IMR-90 (cell line): ENCODE results near the gene PHLPP2. TPM values are rescaled to one million over a fixed set of nuclear protein-coding genes. Genes with fewer than 3 reads are reported as not detected.

Experiments used
- ATAC-seq: fragments of 200-7000 bp; cut with Tn5 transposase; 2 replicates; pipeline ENCODE4 v1.9.1; 2020; ENCODE audit warnings: low read depth, mild to moderate bottlenecking, moderate library complexity
- BruUV-seq: library from RNA; stranded (reverse); fragments of 400-500 nt; replicated peaks from 2 replicates; lab custom pipeline; 2021; lab: Mats Ljungman, UMichigan
- CTCF ChIA-PET: fragments of 300-600 bp; formaldehyde crosslinking; extraction: SDS; loops from one replicate; lab custom pipeline; 2021; ENCODE audit warnings: antibody characterized with exemption; lab: Yijun Ruan, JAX
- POLR2A ChIA-PET: fragments of 300-600 bp; sonication (Branson Sonifier 250); formaldehyde crosslinking; loops from one replicate; lab custom pipeline; 2022; ENCODE audit warnings: antibody characterized with exemption; ENCODE audit not compliant: unreplicated experiment; lab: Charles Lee
- DNase-seq: peaks from one replicate; pipeline ENCODE4 v3.0.0; 2013
- H2AFZ ChIP-seq: replicated peaks from 2 replicates; pipeline ENCODE3; 2013; ENCODE audit warnings: low read length, mild to moderate bottlenecking; ENCODE audit not compliant: poor library complexity
- H2AK5ac ChIP-seq: 2 replicates; pipeline ENCODE4 v1.6.1; 2013; ENCODE audit warnings: low read depth, low read length, inconsistent platforms
- H2AK9ac ChIP-seq: replicated peaks from 2 replicates; pipeline ENCODE3; 2013; ENCODE audit warnings: mild to moderate bottlenecking, low read depth, low read length, moderate library complexity; ENCODE audit not compliant: poor library complexity
- H2BK120ac ChIP-seq: 2 replicates; pipeline ENCODE4 v1.6.1; 2013; ENCODE audit warnings: low read depth, low read length, inconsistent platforms
- H2BK15ac ChIP-seq: 3 replicates; pipeline ENCODE4 v1.6.1; 2013; ENCODE audit warnings: low read depth, low read length, inconsistent platforms
- H2BK20ac ChIP-seq: 2 replicates; pipeline ENCODE4 v1.6.1; 2013; ENCODE audit warnings: low read depth, mild to moderate bottlenecking, inconsistent platforms, low read length, moderate library complexity
- H2BK5ac ChIP-seq: 2 replicates; pipeline ENCODE4 v1.6.1; 2013; ENCODE audit warnings: mild to moderate bottlenecking, low read depth, low read length, inconsistent platforms; ENCODE audit not compliant: poor library complexity, severe bottlenecking
- H3K14ac ChIP-seq: replicated peaks from 2 replicates; pipeline ENCODE4 v1.6.1; 2013; ENCODE audit warnings: low read depth, low read length, inconsistent platforms
- H3K18ac ChIP-seq: 2 replicates; pipeline ENCODE4 v1.6.1; 2013; ENCODE audit warnings: low read depth, low read length, control low read depth
- H3K23ac ChIP-seq: 2 replicates; pipeline ENCODE4 v1.6.1; 2013; ENCODE audit warnings: low read depth, low read length, inconsistent platforms
- H3K27ac ChIP-seq: 2 replicates; pipeline ENCODE4 v1.5.1; 2013; ENCODE audit warnings: mild to moderate bottlenecking, control low read depth, low read length; ENCODE audit not compliant: insufficient read depth
- H3K27me3 ChIP-seq: 2 replicates; pipeline ENCODE4 v1.6.1; 2013; ENCODE audit warnings: low read length; ENCODE audit not compliant: control insufficient read depth, insufficient read depth
- H3K36me3 ChIP-seq: 2 replicates; pipeline ENCODE4 v1.6.1; 2013; ENCODE audit warnings: low read length, mixed read lengths; ENCODE audit not compliant: control insufficient read depth, insufficient read depth
- H3K4ac ChIP-seq: 2 replicates; pipeline ENCODE4 v1.6.1; 2013; ENCODE audit warnings: low read depth, low read length, inconsistent platforms
- H3K4me1 ChIP-seq: 2 replicates; pipeline ENCODE4 v1.6.1; 2013; ENCODE audit warnings: low read length, mixed read lengths; ENCODE audit not compliant: control insufficient read depth, insufficient read depth
- H3K4me2 ChIP-seq: 2 replicates; pipeline ENCODE4 v1.6.1; 2013; ENCODE audit warnings: low read depth, mild to moderate bottlenecking, control low read depth, low read length, moderate library complexity
- H3K4me3 ChIP-seq: 2 replicates; pipeline ENCODE4 v1.5.1; 2013; ENCODE audit warnings: low read depth, mild to moderate bottlenecking, control low read depth, low read length, moderate library complexity; ENCODE audit not compliant: insufficient read depth
- H3K56ac ChIP-seq: 2 replicates; pipeline ENCODE4 v1.6.1; 2013; ENCODE audit warnings: low read length, inconsistent platforms; ENCODE audit not compliant: insufficient read depth; ENCODE audit errors: extremely low read depth
- H3K79me1 ChIP-seq, 2 experiments: 2 replicates each; pipeline ENCODE4 v1.6.1; 2013; ENCODE audit warnings: low read length in 2 of 2, inconsistent platforms in 1 of 2, low read depth in 1 of 2
- H3K9ac ChIP-seq: 2 replicates; pipeline ENCODE4 v1.6.1; 2013; ENCODE audit warnings: low read depth, low read length, control low read depth
- H3K9me1 ChIP-seq: 2 replicates; pipeline ENCODE4 v1.6.1; 2013; ENCODE audit warnings: low read length, inconsistent platforms; ENCODE audit not compliant: insufficient read depth
- H3K9me3 ChIP-seq: 2 replicates; pipeline ENCODE4 v1.6.1; 2013; ENCODE audit warnings: low read length; ENCODE audit not compliant: control insufficient read depth, insufficient read depth
- H4K20me1 ChIP-seq: 2 replicates; pipeline ENCODE4 v1.6.1; 2013; ENCODE audit warnings: low read length, inconsistent platforms; ENCODE audit not compliant: insufficient read depth
- H4K5ac ChIP-seq: 2 replicates; pipeline ENCODE4 v1.6.1; 2013; ENCODE audit warnings: mild to moderate bottlenecking, low read depth, low read length, control low read depth
- H4K8ac ChIP-seq, 2 experiments: 2 replicates each; pipeline ENCODE4 v1.6.1; 2013; ENCODE audit warnings: low read depth in 2 of 2, low read length in 2 of 2, control low read depth in 1 of 2, inconsistent platforms in 1 of 2
- H4K91ac ChIP-seq: 2 replicates; pipeline ENCODE4 v1.6.1; 2013; ENCODE audit warnings: low read depth, low read length, inconsistent platforms; ENCODE audit not compliant: insufficient read depth
- CEBPB ChIP-seq: IDR thresholded peaks from 2 replicates; pipeline ENCODE4 v1.6.1; 2012; ENCODE audit warnings: low read depth, low read length, improper control_type of control experiment
- CHD1 ChIP-seq: IDR thresholded peaks from 2 replicates; pipeline ENCODE4 v1.6.1; 2012; ENCODE audit warnings: low read depth, low read length, improper control_type of control experiment
- MAFK ChIP-seq: IDR thresholded peaks from 2 replicates; pipeline ENCODE4 v1.6.1; 2012; ENCODE audit warnings: low read depth, low read length, improper control_type of control experiment
- MAZ ChIP-seq: IDR thresholded peaks from 2 replicates; pipeline ENCODE4 v1.6.1; 2012; ENCODE audit warnings: low read depth, mild to moderate bottlenecking, low read length, improper control_type of control experiment, moderate library complexity, borderline replicate concordance
- MXI1 ChIP-seq: IDR thresholded peaks from 2 replicates; pipeline ENCODE4 v1.6.1; 2012; ENCODE audit warnings: low read depth, mild to moderate bottlenecking, low read length, moderate library complexity, borderline replicate concordance
- NFE2L2 ChIP-seq: fragments of 150-350 bp; IDR thresholded peaks from 2 replicates; pipeline ENCODE4 v1.6.1; 2016; ENCODE audit warnings: low read depth, mild to moderate bottlenecking, low read length
- POLR2A ChIP-seq: IDR thresholded peaks from 2 replicates; pipeline ENCODE4 v1.6.1; 2012; ENCODE audit warnings: mild to moderate bottlenecking, low read depth, low read length
- RAD21 ChIP-seq: IDR thresholded peaks from 2 replicates; pipeline ENCODE4 v1.6.1; 2012; ENCODE audit warnings: low read length, improper control_type of control experiment
- RCOR1 ChIP-seq: IDR thresholded peaks from 2 replicates; pipeline ENCODE4 v1.6.1; 2012; ENCODE audit warnings: mild to moderate bottlenecking, low read length, improper control_type of control experiment; ENCODE audit not compliant: insufficient replicate concordance
- RFX5 ChIP-seq: IDR thresholded peaks from 2 replicates; pipeline ENCODE4 v1.8.0; 2012; ENCODE audit warnings: low read depth, mild to moderate bottlenecking, low read length, moderate library complexity
- WGBS, 2 experiments: methylation state at CpG; one replicate each; pipeline versions ENCODE4 v1.1.5 to v1.1.7; 2013; ENCODE audit warnings: missing lambda C conversion rate in 2 of 2; ENCODE audit not compliant: insufficient read length in 1 of 2; ENCODE audit errors: extremely low coverage in 2 of 2; 5-methylcytosine and 5-hydroxymethylcytosine counted together
- dilution Hi-C: fragments of 300-500 bp; cut with HindIII; formaldehyde crosslinking; loops from one replicate; pipeline ENCODE4 v1.14.3; 2018; ENCODE audit warnings: low sequenced_read_pairs; ENCODE audit not compliant: unreplicated experiment
- in situ Hi-C: fragments of 300-500 bp; cut with MboI; formaldehyde crosslinking; loops from 3 replicates; pipeline ENCODE4 v1.14.3; 2019; ENCODE audit warnings: low sequenced_read_pairs, inconsistent platforms, mixed read lengths
- intact Hi-C: fragments of 100-400 bp; cut with micrococcal nuclease; formaldehyde crosslinking; loops from 2 replicates; pipeline ENCODE4 v1.10.0; 2022
- polyA plus RNA-seq, 3 experiments: library from polyadenylated mRNA; depleted of rRNA; stranded (reverse); fragments of >200 nt; gene quantifications; 2 replicates each; pipeline ENCODE4 v1.2.3, GENCODE V29; 2012; ENCODE audit warnings: low replicate concordance in 1 of 3
- total RNA-seq: library from RNA; depleted of rRNA; stranded (reverse); fragments of >200 nt; gene quantifications from 2 replicates; pipeline ENCODE4 v1.2.3, GENCODE V29; 2012
- TF ChIP-seq, protein P1 (sequence below): conservative IDR thresholded peaks from 2 replicates; pipeline ENCODE4 v1.5.1; 2012; ENCODE audit warnings: mild to moderate bottlenecking, low read depth, low read length, improper control_type of control experiment
- TF ChIP-seq, protein P2 (sequence below): fragments of 150-350 bp; IDR thresholded peaks from 2 replicates; pipeline ENCODE4 v1.6.1; 2016; ENCODE audit warnings: low read depth, mild to moderate bottlenecking, low read length, moderate library complexity, borderline replicate concordance

PHLPP2 gene
- total and polyA plus RNA-seq, 2 of the 4 experiments (the other 2 are of a cell fraction) = 6.8 to 10.2 TPM

- POLR2A ChIA-PET = no interaction called here
These were observed 12.0 kb downstream of the PHLPP2 start for GRCh38 chr16:71712501-71712900.

More at GRCh38 chr16:71712501-71712900, 12.0 kb downstream of the PHLPP2 start:
- WGBS, 2 experiments = no CpG with 5 or more reads among the region's 1 CpG
- Histone ChIP-seq H3K9me1 (peaks cover 2% of the 10 kb centered on the region; the same call in 1 of the 2 replicates), H3K27ac (no peak overlapping the region), H2BK5ac (no peak overlapping the region), H3K4me2 (no peak overlapping the region), H3K27me3 (no peaks in the 10 kb centered on the region), H2BK120ac (no peak overlapping the region), H3K23ac (no peak overlapping the region), H3K79me1 (peaks cover 22 to 45% of the 10 kb centered on the region in 2 experiments), H4K20me1 (peaks cover 9% of the 10 kb centered on the region; the same call in 1 of the 2 replicates), H3K36me3 (peaks cover 8% of the 10 kb centered on the region), H3K9me3 (no peaks in the 10 kb centered on the region), H3K9ac (no peak overlapping the region), H3K4me1 (peaks cover 6% of the 10 kb centered on the region), H3K56ac (no peak overlapping the region), H3K4me3 (no peak overlapping the region), H4K5ac (no peak overlapping the region), H2AK9ac (no peak overlapping the region), H2BK20ac (no peak overlapping the region), H2BK15ac (no peak overlapping the region), H2AK5ac (no peak overlapping the region), H3K14ac (no peak overlapping the region), H3K4ac (no peak overlapping the region), H4K8ac (no peak overlapping the region), H4K91ac (no peak overlapping the region), H2AFZ (no peak overlapping the region), H3K18ac (no peak overlapping the region)
- intact Hi-C loops (no loop called here), in situ Hi-C loops (no loop called here), dilution Hi-C loops (no loop called here)
- TF ChIP-seq, protein P1, sequence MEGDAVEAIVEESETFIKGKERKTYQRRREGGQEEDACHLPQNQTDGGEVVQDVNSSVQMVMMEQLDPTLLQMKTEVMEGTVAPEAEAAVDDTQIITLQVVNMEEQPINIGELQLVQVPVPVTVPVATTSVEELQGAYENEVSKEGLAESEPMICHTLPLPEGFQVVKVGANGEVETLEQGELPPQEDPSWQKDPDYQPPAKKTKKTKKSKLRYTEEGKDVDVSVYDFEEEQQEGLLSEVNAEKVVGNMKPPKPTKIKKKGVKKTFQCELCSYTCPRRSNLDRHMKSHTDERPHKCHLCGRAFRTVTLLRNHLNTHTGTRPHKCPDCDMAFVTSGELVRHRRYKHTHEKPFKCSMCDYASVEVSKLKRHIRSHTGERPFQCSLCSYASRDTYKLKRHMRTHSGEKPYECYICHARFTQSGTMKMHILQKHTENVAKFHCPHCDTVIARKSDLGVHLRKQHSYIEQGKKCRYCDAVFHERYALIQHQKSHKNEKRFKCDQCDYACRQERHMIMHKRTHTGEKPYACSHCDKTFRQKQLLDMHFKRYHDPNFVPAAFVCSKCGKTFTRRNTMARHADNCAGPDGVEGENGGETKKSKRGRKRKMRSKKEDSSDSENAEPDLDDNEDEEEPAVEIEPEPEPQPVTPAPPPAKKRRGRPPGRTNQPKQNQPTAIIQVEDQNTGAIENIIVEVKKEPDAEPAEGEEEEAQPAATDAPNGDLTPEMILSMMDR = no peak
- TF ChIP-seq, protein P2, sequence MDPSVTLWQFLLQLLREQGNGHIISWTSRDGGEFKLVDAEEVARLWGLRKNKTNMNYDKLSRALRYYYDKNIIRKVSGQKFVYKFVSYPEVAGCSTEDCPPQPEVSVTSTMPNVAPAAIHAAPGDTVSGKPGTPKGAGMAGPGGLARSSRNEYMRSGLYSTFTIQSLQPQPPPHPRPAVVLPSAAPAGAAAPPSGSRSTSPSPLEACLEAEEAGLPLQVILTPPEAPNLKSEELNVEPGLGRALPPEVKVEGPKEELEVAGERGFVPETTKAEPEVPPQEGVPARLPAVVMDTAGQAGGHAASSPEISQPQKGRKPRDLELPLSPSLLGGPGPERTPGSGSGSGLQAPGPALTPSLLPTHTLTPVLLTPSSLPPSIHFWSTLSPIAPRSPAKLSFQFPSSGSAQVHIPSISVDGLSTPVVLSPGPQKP = no peak
- no peak for TF ChIP-seq MXI1
- no peak for TF ChIP-seq RFX5
- TF ChIP-seq RCOR1 = no peak
- TF ChIP-seq CEBPB = no peak
- no peak for TF ChIP-seq NFE2L2
- no peak for TF ChIP-seq MAZ
- no peak for TF ChIP-seq POLR2A
- TF ChIP-seq CHD1 = no peak
- no peak for TF ChIP-seq MAFK
- TF ChIP-seq RAD21 = no peak
- CTCF ChIA-PET = interaction anchor here (0.6 kb wide), 1 partner anchor 966 kb away, joined by 3 read pairs; no protein-coding TSS in a partner anchor
- DNase-seq = no peak
- no TSS peak for BruUV-seq
- ATAC-seq = no peak
